WTC11 (cell line): ENCODE measurements around the gene SAMM50. TPM values are rescaled to one million over a fixed set of nuclear protein-coding genes. Genes with fewer than 3 reads are reported as not detected.

ENCODE experiments used
- CBFB ChIP-seq: sonication (generic); formaldehyde crosslinking; IDR thresholded peaks from 2 replicates; pipeline ENCODE4 v1.8.1; 2022; ENCODE audit warnings: mild to moderate bottlenecking, low read depth, missing genetic modification reagents
- ESRRA ChIP-seq: sonication (generic); formaldehyde crosslinking; IDR thresholded peaks from 2 replicates; pipeline ENCODE4 v1.8.1; 2022; ENCODE audit warnings: mild to moderate bottlenecking, missing genetic modification reagents, borderline replicate concordance
- FOXK1 ChIP-seq: sonication (generic); formaldehyde crosslinking; IDR thresholded peaks from 2 replicates; pipeline ENCODE4 v1.8.0; 2022; ENCODE audit warnings: mild to moderate bottlenecking, moderate library complexity, missing genetic modification reagents
- FOXP1 ChIP-seq: sonication (generic); formaldehyde crosslinking; IDR thresholded peaks from 2 replicates; pipeline ENCODE4 v1.8.0; 2022; ENCODE audit warnings: missing genetic modification reagents, mild to moderate bottlenecking, moderate library complexity, borderline replicate concordance
- GRHL2 ChIP-seq: fragments of 250-450 bp; sonication (Bioruptor Pico); IDR thresholded peaks from 2 replicates; pipeline ENCODE4 v1.8.0; 2022; ENCODE audit warnings: mild to moderate bottlenecking, moderate library complexity; ENCODE audit not compliant: insufficient replicate concordance, severe bottlenecking
- GTF2I ChIP-seq: fragments of 250-450 bp; sonication (Bioruptor Pico); conservative IDR thresholded peaks from 2 replicates; pipeline ENCODE4 v1.4.0; 2021; ENCODE audit warnings: mild to moderate bottlenecking
- KAT7 ChIP-seq: sonication (generic); formaldehyde crosslinking; IDR thresholded peaks from 2 replicates; pipeline ENCODE4 v1.8.1; 2023; ENCODE audit warnings: missing genetic modification reagents, mild to moderate bottlenecking, borderline replicate concordance
- MXD4 ChIP-seq: fragments of 250-450 bp; sonication (Bioruptor Pico); IDR thresholded peaks from 2 replicates; pipeline ENCODE4 v1.8.0; 2021; ENCODE audit warnings: mild to moderate bottlenecking, moderate library complexity, borderline replicate concordance
- NFE2L1 ChIP-seq: sonication (generic); formaldehyde crosslinking; IDR thresholded peaks from 2 replicates; pipeline ENCODE4 v1.8.1; 2023; ENCODE audit warnings: missing genetic modification reagents
- NR3C1 ChIP-seq: sonication (generic); formaldehyde crosslinking; conservative IDR thresholded peaks from 2 replicates; pipeline ENCODE4 v1.8.1; 2023; ENCODE audit warnings: low read depth, mild to moderate bottlenecking, missing genetic modification reagents
- OVOL2 ChIP-seq: fragments of 250-450 bp; sonication (Bioruptor Pico); IDR thresholded peaks from 2 replicates; pipeline ENCODE4 v1.9.0; 2021; ENCODE audit warnings: mild to moderate bottlenecking, borderline replicate concordance
- SMAD4 ChIP-seq: sonication (generic); formaldehyde crosslinking; IDR thresholded peaks from 2 replicates; pipeline ENCODE4 v1.8.0; 2022; ENCODE audit warnings: mild to moderate bottlenecking, missing genetic modification reagents
- SOX15 ChIP-seq: fragments of 250-450 bp; sonication (Bioruptor Pico); IDR thresholded peaks from 2 replicates; pipeline ENCODE4 v1.9.0; 2021; ENCODE audit warnings: mild to moderate bottlenecking
- TEAD4 ChIP-seq: sonication (generic); formaldehyde crosslinking; IDR thresholded peaks from 2 replicates; pipeline ENCODE4 v1.8.0; 2022; ENCODE audit warnings: mild to moderate bottlenecking, missing genetic modification reagents
- ZBTB21 ChIP-seq: sonication (generic); formaldehyde crosslinking; IDR thresholded peaks from 2 replicates; pipeline ENCODE4 v1.8.1; 2023; ENCODE audit warnings: mild to moderate bottlenecking, missing genetic modification reagents, borderline replicate concordance
- ZNF121 ChIP-seq: sonication (generic); formaldehyde crosslinking; IDR thresholded peaks from 2 replicates; pipeline ENCODE4 v1.8.0; 2023; ENCODE audit warnings: missing genetic modification reagents
- ZNF232 ChIP-seq: sonication (generic); formaldehyde crosslinking; IDR thresholded peaks from 2 replicates; pipeline ENCODE4 v1.8.0; 2022; ENCODE audit warnings: mild to moderate bottlenecking, missing genetic modification reagents
- ZNF263 ChIP-seq: sonication (generic); formaldehyde crosslinking; IDR thresholded peaks from 2 replicates; pipeline ENCODE4 v1.8.1; 2022; ENCODE audit warnings: low read depth, mild to moderate bottlenecking, moderate library complexity, missing genetic modification reagents
- ZNF317 ChIP-seq: sonication (generic); formaldehyde crosslinking; IDR thresholded peaks from 2 replicates; pipeline ENCODE4 v1.8.1; 2023; ENCODE audit warnings: low read depth, mild to moderate bottlenecking, moderate library complexity, missing genetic modification reagents, borderline replicate concordance
- ZNF416 ChIP-seq: fragments of 250-450 bp; sonication (Bioruptor Pico); IDR thresholded peaks from 2 replicates; pipeline ENCODE4 v1.9.0; 2021; ENCODE audit warnings: mild to moderate bottlenecking, inconsistent platforms
- ZNF423 ChIP-seq: fragments of 250-450 bp; sonication (Bioruptor Pico); IDR thresholded peaks from 2 replicates; pipeline ENCODE4 v2.1.2; 2022; ENCODE audit warnings: mild to moderate bottlenecking, moderate library complexity
- total RNA-seq: library from RNA; stranded (reverse); gene quantifications from 3 replicates; pipeline ENCODE4 v1.2.3, GENCODE V29; 2021
- TF ChIP-seq, protein P1 (sequence below): sonication (generic); formaldehyde crosslinking; IDR thresholded peaks from 2 replicates; pipeline ENCODE4 v1.8.1; 2023; ENCODE audit warnings: mild to moderate bottlenecking, missing genetic modification reagents
- TF ChIP-seq, protein P2 (sequence below): sonication (generic); formaldehyde crosslinking; IDR thresholded peaks from 2 replicates; pipeline ENCODE4 v1.8.0; 2023; ENCODE audit warnings: missing genetic modification reagents
- TF ChIP-seq, protein P3 (sequence below): sonication (generic); formaldehyde crosslinking; IDR thresholded peaks from 2 replicates; pipeline ENCODE4 v1.8.1; 2022; ENCODE audit warnings: low read depth, missing genetic modification reagents, borderline replicate concordance
- TF ChIP-seq, protein P4 (sequence below): sonication (generic); formaldehyde crosslinking; IDR thresholded peaks from 2 replicates; pipeline ENCODE4 v1.8.1; 2023; ENCODE audit warnings: mild to moderate bottlenecking, missing genetic modification reagents
- TF ChIP-seq, protein P5 (sequence below): sonication (generic); formaldehyde crosslinking; conservative IDR thresholded peaks from 2 replicates; pipeline ENCODE4 v1.8.1; 2023; ENCODE audit warnings: mild to moderate bottlenecking, low read depth, missing genetic modification reagents, moderate library complexity
- TF ChIP-seq, protein P6 (sequence below): sonication (generic); formaldehyde crosslinking; IDR thresholded peaks from 2 replicates; pipeline ENCODE4 v1.8.1; 2022; ENCODE audit warnings: mild to moderate bottlenecking, moderate library complexity, missing genetic modification reagents
- TF ChIP-seq, protein P7 (sequence below): sonication (generic); formaldehyde crosslinking; IDR thresholded peaks from 2 replicates; pipeline ENCODE4 v1.8.0; 2022; ENCODE audit warnings: mild to moderate bottlenecking, missing genetic modification reagents
- TF ChIP-seq, protein P8 (sequence below): sonication (generic); formaldehyde crosslinking; IDR thresholded peaks from 2 replicates; pipeline ENCODE4 v1.8.1; 2022; ENCODE audit warnings: low read depth, mild to moderate bottlenecking, moderate library complexity, missing genetic modification reagents, borderline replicate concordance

Gene SAMM50
- total RNA-seq, 1 experiment from 2014 or later, result 72.1 TPM

DNA sequence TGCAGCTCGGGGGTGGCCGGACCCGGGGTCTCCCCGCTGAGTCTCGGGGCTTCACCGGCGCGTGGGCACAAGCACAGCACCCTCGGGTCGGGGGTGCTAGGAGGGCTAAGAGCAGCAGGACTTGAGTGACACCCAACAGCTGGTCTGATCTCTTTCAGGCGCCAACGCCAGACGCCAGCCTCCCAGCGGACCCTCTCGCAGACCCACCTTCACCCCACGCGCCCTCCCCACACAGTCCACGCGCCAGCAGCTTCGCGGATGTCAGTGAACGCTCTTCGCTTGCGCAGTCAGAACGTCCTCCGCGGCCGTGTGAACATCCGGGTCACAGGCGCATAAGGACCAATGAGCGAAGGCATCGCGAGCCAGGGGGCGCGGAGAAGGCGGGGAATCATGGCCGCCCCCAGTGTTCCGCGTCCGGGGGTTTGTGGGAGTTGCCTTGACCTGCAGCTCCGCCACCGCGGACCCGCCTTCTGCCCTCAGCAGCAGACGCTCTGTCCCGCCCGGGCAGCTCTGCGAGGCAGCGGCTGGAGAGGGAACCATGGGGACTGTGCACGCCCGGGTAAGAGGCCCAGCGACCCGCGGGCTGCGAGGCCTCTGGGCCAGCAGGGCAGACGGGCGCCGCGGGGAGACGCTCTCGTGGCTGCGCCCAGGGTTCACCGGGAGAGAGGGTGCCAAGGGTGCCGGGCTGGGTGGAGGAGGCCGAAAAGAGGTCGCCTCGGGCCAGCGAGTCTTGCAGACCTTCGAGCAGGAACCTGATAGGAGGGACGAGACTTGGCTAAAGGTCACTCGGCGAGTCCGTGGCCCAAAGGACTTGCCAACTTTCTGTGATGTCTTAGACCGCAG, at the start of gene SAMM50 (continued):
- TF ChIP-seq, protein P1, sequence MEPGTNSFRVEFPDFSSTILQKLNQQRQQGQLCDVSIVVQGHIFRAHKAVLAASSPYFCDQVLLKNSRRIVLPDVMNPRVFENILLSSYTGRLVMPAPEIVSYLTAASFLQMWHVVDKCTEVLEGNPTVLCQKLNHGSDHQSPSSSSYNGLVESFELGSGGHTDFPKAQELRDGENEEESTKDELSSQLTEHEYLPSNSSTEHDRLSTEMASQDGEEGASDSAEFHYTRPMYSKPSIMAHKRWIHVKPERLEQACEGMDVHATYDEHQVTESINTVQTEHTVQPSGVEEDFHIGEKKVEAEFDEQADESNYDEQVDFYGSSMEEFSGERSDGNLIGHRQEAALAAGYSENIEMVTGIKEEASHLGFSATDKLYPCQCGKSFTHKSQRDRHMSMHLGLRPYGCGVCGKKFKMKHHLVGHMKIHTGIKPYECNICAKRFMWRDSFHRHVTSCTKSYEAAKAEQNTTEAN (CRISPR knock-in tag), result peak; percentile 69; the same call in 1 of the 2 replicates
- TF ChIP-seq, protein P2, sequence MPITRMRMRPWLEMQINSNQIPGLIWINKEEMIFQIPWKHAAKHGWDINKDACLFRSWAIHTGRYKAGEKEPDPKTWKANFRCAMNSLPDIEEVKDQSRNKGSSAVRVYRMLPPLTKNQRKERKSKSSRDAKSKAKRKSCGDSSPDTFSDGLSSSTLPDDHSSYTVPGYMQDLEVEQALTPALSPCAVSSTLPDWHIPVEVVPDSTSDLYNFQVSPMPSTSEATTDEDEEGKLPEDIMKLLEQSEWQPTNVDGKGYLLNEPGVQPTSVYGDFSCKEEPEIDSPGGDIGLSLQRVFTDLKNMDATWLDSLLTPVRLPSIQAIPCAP (CRISPR knock-in tag), result no peak
- TF ChIP-seq, protein P3, sequence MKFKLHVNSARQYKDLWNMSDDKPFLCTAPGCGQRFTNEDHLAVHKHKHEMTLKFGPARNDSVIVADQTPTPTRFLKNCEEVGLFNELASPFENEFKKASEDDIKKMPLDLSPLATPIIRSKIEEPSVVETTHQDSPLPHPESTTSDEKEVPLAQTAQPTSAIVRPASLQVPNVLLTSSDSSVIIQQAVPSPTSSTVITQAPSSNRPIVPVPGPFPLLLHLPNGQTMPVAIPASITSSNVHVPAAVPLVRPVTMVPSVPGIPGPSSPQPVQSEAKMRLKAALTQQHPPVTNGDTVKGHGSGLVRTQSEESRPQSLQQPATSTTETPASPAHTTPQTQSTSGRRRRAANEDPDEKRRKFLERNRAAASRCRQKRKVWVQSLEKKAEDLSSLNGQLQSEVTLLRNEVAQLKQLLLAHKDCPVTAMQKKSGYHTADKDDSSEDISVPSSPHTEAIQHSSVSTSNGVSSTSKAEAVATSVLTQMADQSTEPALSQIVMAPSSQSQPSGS (CRISPR knock-in tag), result no peak
- no peak for TF ChIP-seq ZNF317 (CRISPR knock-in tag)
- TF ChIP-seq NR3C1 (CRISPR knock-in tag), result 0 out of 2 replicates have a peak, but pooled peaks have one; percentile 78
- no peak for TF ChIP-seq ZNF121 (CRISPR knock-in tag)
- TF ChIP-seq TEAD4 (CRISPR knock-in tag), result peak; percentile 56; the same call in 1 of the 2 replicates
- TF ChIP-seq SOX15 (CRISPR knock-in tag), result no peak
- TF ChIP-seq CBFB (CRISPR knock-in tag), result peak; percentile 90; the same call in 1 of the 2 replicates
- TF ChIP-seq ESRRA (CRISPR knock-in tag), result no peak
- TF ChIP-seq GTF2I (CRISPR knock-in tag), result no peak
- TF ChIP-seq, protein P4, sequence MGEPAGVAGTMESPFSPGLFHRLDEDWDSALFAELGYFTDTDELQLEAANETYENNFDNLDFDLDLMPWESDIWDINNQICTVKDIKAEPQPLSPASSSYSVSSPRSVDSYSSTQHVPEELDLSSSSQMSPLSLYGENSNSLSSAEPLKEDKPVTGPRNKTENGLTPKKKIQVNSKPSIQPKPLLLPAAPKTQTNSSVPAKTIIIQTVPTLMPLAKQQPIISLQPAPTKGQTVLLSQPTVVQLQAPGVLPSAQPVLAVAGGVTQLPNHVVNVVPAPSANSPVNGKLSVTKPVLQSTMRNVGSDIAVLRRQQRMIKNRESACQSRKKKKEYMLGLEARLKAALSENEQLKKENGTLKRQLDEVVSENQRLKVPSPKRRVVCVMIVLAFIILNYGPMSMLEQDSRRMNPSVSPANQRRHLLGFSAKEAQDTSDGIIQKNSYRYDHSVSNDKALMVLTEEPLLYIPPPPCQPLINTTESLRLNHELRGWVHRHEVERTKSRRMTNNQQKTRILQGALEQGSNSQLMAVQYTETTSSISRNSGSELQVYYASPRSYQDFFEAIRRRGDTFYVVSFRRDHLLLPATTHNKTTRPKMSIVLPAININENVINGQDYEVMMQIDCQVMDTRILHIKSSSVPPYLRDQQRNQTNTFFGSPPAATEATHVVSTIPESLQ (CRISPR knock-in tag), result no peak
- no peak for TF ChIP-seq ZNF263
- no peak for TF ChIP-seq MXD4 (CRISPR knock-in tag)
- TF ChIP-seq, protein P5, sequence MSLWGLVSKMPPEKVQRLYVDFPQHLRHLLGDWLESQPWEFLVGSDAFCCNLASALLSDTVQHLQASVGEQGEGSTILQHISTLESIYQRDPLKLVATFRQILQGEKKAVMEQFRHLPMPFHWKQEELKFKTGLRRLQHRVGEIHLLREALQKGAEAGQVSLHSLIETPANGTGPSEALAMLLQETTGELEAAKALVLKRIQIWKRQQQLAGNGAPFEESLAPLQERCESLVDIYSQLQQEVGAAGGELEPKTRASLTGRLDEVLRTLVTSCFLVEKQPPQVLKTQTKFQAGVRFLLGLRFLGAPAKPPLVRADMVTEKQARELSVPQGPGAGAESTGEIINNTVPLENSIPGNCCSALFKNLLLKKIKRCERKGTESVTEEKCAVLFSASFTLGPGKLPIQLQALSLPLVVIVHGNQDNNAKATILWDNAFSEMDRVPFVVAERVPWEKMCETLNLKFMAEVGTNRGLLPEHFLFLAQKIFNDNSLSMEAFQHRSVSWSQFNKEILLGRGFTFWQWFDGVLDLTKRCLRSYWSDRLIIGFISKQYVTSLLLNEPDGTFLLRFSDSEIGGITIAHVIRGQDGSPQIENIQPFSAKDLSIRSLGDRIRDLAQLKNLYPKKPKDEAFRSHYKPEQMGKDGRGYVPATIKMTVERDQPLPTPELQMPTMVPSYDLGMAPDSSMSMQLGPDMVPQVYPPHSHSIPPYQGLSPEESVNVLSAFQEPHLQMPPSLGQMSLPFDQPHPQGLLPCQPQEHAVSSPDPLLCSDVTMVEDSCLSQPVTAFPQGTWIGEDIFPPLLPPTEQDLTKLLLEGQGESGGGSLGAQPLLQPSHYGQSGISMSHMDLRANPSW (CRISPR knock-in tag), result no peak
- TF ChIP-seq ZNF423 (CRISPR knock-in tag), result no peak
- no peak for TF ChIP-seq ZNF416 (CRISPR knock-in tag)
- TF ChIP-seq ZNF232 (CRISPR knock-in tag), result no peak
- no peak for TF ChIP-seq OVOL2 (CRISPR knock-in tag)
- TF ChIP-seq, protein P6, sequence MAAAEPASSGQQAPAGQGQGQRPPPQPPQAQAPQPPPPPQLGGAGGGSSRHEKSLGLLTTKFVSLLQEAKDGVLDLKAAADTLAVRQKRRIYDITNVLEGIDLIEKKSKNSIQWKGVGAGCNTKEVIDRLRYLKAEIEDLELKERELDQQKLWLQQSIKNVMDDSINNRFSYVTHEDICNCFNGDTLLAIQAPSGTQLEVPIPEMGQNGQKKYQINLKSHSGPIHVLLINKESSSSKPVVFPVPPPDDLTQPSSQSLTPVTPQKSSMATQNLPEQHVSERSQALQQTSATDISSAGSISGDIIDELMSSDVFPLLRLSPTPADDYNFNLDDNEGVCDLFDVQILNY (CRISPR knock-in tag), result no peak; the same call in 1 of the 2 replicates
- peak; percentile 90 for TF ChIP-seq ZBTB21
- TF ChIP-seq, protein P7, sequence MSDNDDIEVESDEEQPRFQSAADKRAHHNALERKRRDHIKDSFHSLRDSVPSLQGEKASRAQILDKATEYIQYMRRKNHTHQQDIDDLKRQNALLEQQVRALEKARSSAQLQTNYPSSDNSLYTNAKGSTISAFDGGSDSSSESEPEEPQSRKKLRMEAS (CRISPR knock-in tag), result peak; percentile 93
- peak; percentile 83 for TF ChIP-seq NFE2L1 (CRISPR knock-in tag)
- TF ChIP-seq SMAD4 (CRISPR knock-in tag), result no peak
- TF ChIP-seq FOXK1 (CRISPR knock-in tag), result peak; percentile 96
- 0 out of 2 replicates have a peak, but pooled peaks have one; percentile 18 for TF ChIP-seq KAT7 (CRISPR knock-in tag)
- TF ChIP-seq GRHL2 (CRISPR knock-in tag), result no peak
- TF ChIP-seq, protein P8, sequence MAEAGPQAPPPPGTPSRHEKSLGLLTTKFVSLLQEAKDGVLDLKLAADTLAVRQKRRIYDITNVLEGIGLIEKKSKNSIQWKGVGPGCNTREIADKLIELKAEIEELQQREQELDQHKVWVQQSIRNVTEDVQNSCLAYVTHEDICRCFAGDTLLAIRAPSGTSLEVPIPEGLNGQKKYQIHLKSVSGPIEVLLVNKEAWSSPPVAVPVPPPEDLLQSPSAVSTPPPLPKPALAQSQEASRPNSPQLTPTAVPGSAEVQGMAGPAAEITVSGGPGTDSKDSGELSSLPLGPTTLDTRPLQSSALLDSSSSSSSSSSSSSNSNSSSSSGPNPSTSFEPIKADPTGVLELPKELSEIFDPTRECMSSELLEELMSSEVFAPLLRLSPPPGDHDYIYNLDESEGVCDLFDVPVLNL, result no peak
- peak; percentile 85 for TF ChIP-seq FOXP1 (CRISPR knock-in tag)
